OCI-LY7 (cell line): Measurements from ENCODE around the gene MAVS. TPM values are rescaled to one million over a fixed set of nuclear protein-coding genes. Genes with fewer than 3 reads are reported as not detected.
A peak's percentile ranks its signal among the peaks of the same experiment; 100 is the strongest.
"Not testable (repeated sequence)": the region's sequence is repeated elsewhere in the genome, so short reads cannot be mapped to it uniquely, and the experiment has no call there.

Source experiments
- BruUV-seq: library from RNA; stranded (reverse); fragments of 400-500 nt; replicated peaks from 2 replicates; lab custom pipeline; 2021; lab: Mats Ljungman, UMichigan
- CTCF ChIA-PET: fragments of 300-600 bp; sonication (Branson Sonifier 250); formaldehyde crosslinking; loops from one replicate; lab custom pipeline; 2022; ENCODE audit warnings: antibody characterized with exemption; ENCODE audit not compliant: unreplicated experiment; lab: Charles Lee
- POLR2A ChIA-PET: fragments of 300-600 bp; sonication (Branson Sonifier 250); formaldehyde crosslinking; loops from one replicate; lab custom pipeline; 2022; ENCODE audit warnings: antibody characterized with exemption; lab: Charles Lee
- DNase-seq: peaks from one replicate; pipeline ENCODE4 v3.0.0-alpha.2; 2015; ENCODE audit warnings: low spot score
- H2AFZ ChIP-seq: fragments of 200-600 bp; sonication (generic), shearing (Covaris generic); 2 replicates; pipeline ENCODE4 v1.6.1; 2014; ENCODE audit warnings: mild to moderate bottlenecking, antibody characterized with exemption, low read length, moderate library complexity
- H3K27ac ChIP-seq: fragments of 200-600 bp; sonication (generic); 2 replicates; pipeline ENCODE4 v1.5.1; 2014; ENCODE audit warnings: mixed run types, low read depth, mild to moderate bottlenecking, moderate library complexity, low read length, inconsistent platforms; ENCODE audit not compliant: poor library complexity, severe bottlenecking
- H3K36me3 ChIP-seq: fragments of 200-600 bp; sonication (generic); 2 replicates; pipeline ENCODE4 v1.6.1; 2014; ENCODE audit warnings: mild to moderate bottlenecking, antibody characterized with exemption, low read length, moderate library complexity, mixed read lengths; ENCODE audit not compliant: insufficient read depth
- H3K4me1 ChIP-seq: fragments of 200-600 bp; sonication (generic); 2 replicates; pipeline ENCODE4 v1.5.1; 2014; ENCODE audit warnings: mild to moderate bottlenecking, low read length; ENCODE audit not compliant: insufficient read depth, poor library complexity, severe bottlenecking
- H3K4me2 ChIP-seq: fragments of 200-600 bp; sonication (generic); 2 replicates; pipeline ENCODE4 v1.6.1; 2014; ENCODE audit warnings: mild to moderate bottlenecking, low read length
- H3K4me3 ChIP-seq: fragments of 200-600 bp; sonication (generic); 2 replicates; pipeline ENCODE4 v1.5.1; 2014; ENCODE audit warnings: mild to moderate bottlenecking, low read depth, low read length; ENCODE audit not compliant: poor library complexity, severe bottlenecking
- H3K79me2 ChIP-seq: fragments of 200-600 bp; sonication (generic); 2 replicates; pipeline ENCODE4 v1.6.1; 2016; ENCODE audit warnings: low read depth, mild to moderate bottlenecking, low read length, moderate library complexity, mixed read lengths; ENCODE audit not compliant: insufficient read depth
- H3K9me2 ChIP-seq: fragments of 200-600 bp; sonication (generic); 2 replicates; pipeline ENCODE4 v1.6.1; 2016; ENCODE audit warnings: mild to moderate bottlenecking, low read length, mixed read lengths; ENCODE audit not compliant: insufficient read depth
- H3K9me3 ChIP-seq: fragments of 200-600 bp; sonication (generic); 2 replicates; pipeline ENCODE4 v1.6.1; 2014; ENCODE audit warnings: mild to moderate bottlenecking, mixed run types, low read length, mixed read lengths
- H4K20me1 ChIP-seq: fragments of 200-600 bp; sonication (generic); 2 replicates; pipeline ENCODE4 v1.6.1; 2014; ENCODE audit warnings: mild to moderate bottlenecking, antibody characterized with exemption, low read length, moderate library complexity, mixed read lengths; ENCODE audit not compliant: insufficient read depth
- CTCF ChIP-seq: fragments of 200-600 bp; sonication (generic); conservative IDR thresholded peaks from 2 replicates; pipeline ENCODE4 v1.5.1; 2014; ENCODE audit warnings: mild to moderate bottlenecking, antibody characterized with exemption, low read length, moderate library complexity, mixed read lengths
- EZH2phosphoT487 ChIP-seq: fragments of 200-600 bp; sonication (generic); IDR thresholded peaks from 2 replicates; pipeline ENCODE4 v1.6.1; 2018; ENCODE audit warnings: low read depth, borderline replicate concordance, mild to moderate bottlenecking, mixed run types, antibody characterized with exemption, low read length, moderate library complexity, mixed read lengths
- intact Hi-C: fragments of 100-400 bp; cut with micrococcal nuclease; formaldehyde crosslinking; loops from one replicate; pipeline ENCODE4 v1.10.0; 2022; ENCODE audit not compliant: unreplicated experiment
- total RNA-seq, 2 experiments: library from RNA; depleted of rRNA in 1 of 2; stranded (reverse); fragments of >200 nt in 1 of 2; shearing (Covaris generic) in 1 of 2; gene quantifications; 2 replicates each; pipeline ENCODE4 v1.2.3, GENCODE V29; 2014 to 2022

The MAVS gene
- total RNA-seq, 2 experiments from 2014 or later: 19.8 to 35.5 TPM

- no peak overlapping the region for H3K4me2 ChIP-seq
- TF ChIP-seq CTCF: no peak
- no peak for TF ChIP-seq EZH2phosphoT487
- DNase-seq: no peak
- CTCF ChIA-PET: no interaction called here
- no TSS peak for BruUV-seq
- H3K4me1 ChIP-seq: peaks cover 49% of the 10 kb centered on the region
- H3K4me3 ChIP-seq: no peak overlapping the region
- intact Hi-C loops: no loop called here
- H4K20me1 ChIP-seq: peaks cover 53% of the 10 kb centered on the region
- H3K36me3 ChIP-seq: peaks cover 56% of the 10 kb centered on the region
- H2AFZ ChIP-seq: no peak overlapping the region
- POLR2A ChIA-PET: interaction anchor here (0.9 kb wide), 1 partner anchor 11 kb away, joined by 4 read pairs; no protein-coding TSS in a partner anchor
- no peaks in the 10 kb centered on the region for H3K9me3 ChIP-seq
- H3K9me2 ChIP-seq: no peaks in the 10 kb centered on the region
- no peak overlapping the region for H3K27ac ChIP-seq
- H3K79me2 ChIP-seq: peaks cover 100% of the 10 kb centered on the region
These were observed 58.2 kb downstream of the MAVS start for GRCh38 chr20:3904857-3905256.

GRCh38 chr20:3906744-3907721 lies 60.4 kb downstream of the MAVS start:
- DNase-seq, H3K9me2 ChIP-seq, BruUV-seq, H3K9me3 ChIP-seq, CTCF ChIA-PET, H2AFZ ChIP-seq, intact Hi-C loops, H3K4me3 ChIP-seq: not testable (repeated sequence)
- H3K4me2 ChIP-seq: peak overlapping the region; percentile 35; the same call in 1 of the 2 replicates
- H3K79me2 ChIP-seq: peaks cover 91% of the 10 kb centered on the region
- H3K4me1 ChIP-seq: peaks cover 27% of the 10 kb centered on the region
- POLR2A ChIA-PET: interaction anchor here (0.6 to 1.6 kb wide), 4 partner anchors 12 to 348 kb away, joined by 3 to 5 read pairs (median 4); no protein-coding TSS in a partner anchor
- peak overlapping the region; percentile 22 for H3K27ac ChIP-seq
- H3K36me3 ChIP-seq: peaks cover 72% of the 10 kb centered on the region
- peaks cover 36% of the 10 kb centered on the region for H4K20me1 ChIP-seq

- intact Hi-C loops: no loop called here
- H3K27ac ChIP-seq: no peak overlapping the region
- peaks cover 87% of the 10 kb centered on the region for H3K36me3 ChIP-seq
- H3K4me3 ChIP-seq: no peak overlapping the region
- ChIA-PET CTCF (no interaction called here), POLR2A (no interaction called here)
- H3K9me2 ChIP-seq: no peaks in the 10 kb centered on the region
- no TSS peak for BruUV-seq
- no peak for DNase-seq
- H3K4me1 ChIP-seq: peaks cover 22% of the 10 kb centered on the region
- H3K9me3 ChIP-seq: no peaks in the 10 kb centered on the region
- H3K79me2 ChIP-seq: peaks cover 75% of the 10 kb centered on the region
- peaks cover 32% of the 10 kb centered on the region for H4K20me1 ChIP-seq
- H3K4me2 ChIP-seq: no peak overlapping the region
- no peak for TF ChIP-seq EZH2phosphoT487
- no peak for TF ChIP-seq CTCF
- H2AFZ ChIP-seq: no peak overlapping the region
These were observed 62.0 kb downstream of the MAVS start for GRCh38 chr20:3908667-3909066.
